Keratinocyte (primary cell): ENCODE measurements around the gene VIT. TPM values are rescaled to one million over a fixed set of nuclear protein-coding genes. Genes with fewer than 3 reads are reported as not detected.

Source experiments
- DNase-seq: peaks from one replicate; pipeline ENCODE4 v3.0.0-alpha.2; 2011; ENCODE audit warnings: low read depth, missing footprints, low spot score
- FAIRE-seq: peaks from 2 replicates; lab custom pipeline; 2011; peaks lifted over from hg19 to GRCh38; lab: Jason Lieb, UNC
- H2AFZ ChIP-seq: 2 replicates; pipeline ENCODE4 v1.6.0; 2012; ENCODE audit warnings: low read length, control low read depth, inconsistent platforms; ENCODE audit not compliant: control insufficient read depth
- H3K27ac ChIP-seq: 2 replicates; pipeline ENCODE4 v1.5.1; 2011; ENCODE audit warnings: low read length; ENCODE audit not compliant: control insufficient read depth, insufficient read depth
- H3K27me3 ChIP-seq: 3 replicates; pipeline ENCODE4 v1.6.0; 2011; ENCODE audit warnings: low read length; ENCODE audit not compliant: control insufficient read depth, insufficient read depth; ENCODE audit errors: extremely low read depth
- H3K36me3 ChIP-seq, 2 experiments: 2 replicates in 1 of 2; 3 replicates in 1 of 2; pipeline ENCODE4 v1.5.1; 2011; ENCODE audit warnings: low read length in 2 of 2, mild to moderate bottlenecking in 1 of 2; ENCODE audit not compliant: control insufficient read depth in 2 of 2, insufficient read depth in 2 of 2; ENCODE audit errors: extremely low read depth in 1 of 2
- H3K4me1 ChIP-seq: 3 replicates; pipeline ENCODE4 v1.5.1; 2011; ENCODE audit warnings: low read length; ENCODE audit not compliant: control insufficient read depth, insufficient read depth; ENCODE audit errors: extremely low read depth
- H3K4me2 ChIP-seq: 3 replicates; pipeline ENCODE4 v1.6.0; 2011; ENCODE audit warnings: low read depth, low read length; ENCODE audit not compliant: control insufficient read depth, insufficient read depth; ENCODE audit errors: extremely low read depth
- H3K4me3 ChIP-seq, 3 experiments: fragments of 200-600 bp in 1 of 3; sonication (generic) in 1 of 3; 2 replicates in 2 of 3; 3 replicates in 1 of 3; pipeline ENCODE4 v1.5.1; 2011 to 2016; ENCODE audit warnings: low read length in 3 of 3, mild to moderate bottlenecking in 3 of 3, control low read depth in 2 of 3, inconsistent platforms in 1 of 3, low read depth in 1 of 3, mixed read lengths in 1 of 3, mixed run types in 1 of 3, moderate library complexity in 1 of 3; ENCODE audit not compliant: control insufficient read depth in 2 of 3, insufficient read depth in 2 of 3; ENCODE audit errors: extremely low read depth in 1 of 3
- H3K79me2 ChIP-seq: 2 replicates; pipeline ENCODE4 v1.6.0; 2012; ENCODE audit warnings: low read length; ENCODE audit not compliant: control insufficient read depth, insufficient read depth
- H3K9ac ChIP-seq: 3 replicates; pipeline ENCODE4 v1.6.0; 2011; ENCODE audit warnings: low read length; ENCODE audit not compliant: control insufficient read depth, insufficient read depth; ENCODE audit errors: extremely low read depth
- H3K9me1 ChIP-seq: 3 replicates; pipeline ENCODE4 v1.6.0; 2011; ENCODE audit warnings: low read length; ENCODE audit not compliant: control insufficient read depth, insufficient read depth; ENCODE audit errors: extremely low read depth
- H3K9me3 ChIP-seq: 2 replicates; pipeline ENCODE4 v1.5.1; 2012; ENCODE audit warnings: low read depth, low read length; ENCODE audit not compliant: control insufficient read depth
- H4K20me1 ChIP-seq: 3 replicates; pipeline ENCODE4 v1.6.0; 2011; ENCODE audit warnings: low read length; ENCODE audit not compliant: control insufficient read depth, insufficient read depth; ENCODE audit errors: extremely low read depth
- EZH2 ChIP-seq: IDR thresholded peaks from one replicate; pipeline ENCODE4 v1.6.1; 2012; ENCODE audit warnings: inconsistent platforms, mild to moderate bottlenecking, low read length, moderate library complexity
- dilution Hi-C: fragments of 300-500 bp; cut with MboI; formaldehyde crosslinking; loops from one replicate; pipeline ENCODE4 v1.7.0; 2020; ENCODE audit warnings: low sequenced_read_pairs; ENCODE audit not compliant: extremely low pct_ligation_motif_present
- polyA plus RNA-seq, 5 experiments: library from polyadenylated mRNA; depleted of rRNA in 3 of 5; stranded (reverse) in 3 of 5; stranded (forward) in 1 of 5; unstranded in 1 of 5; fragments of >200 nt; gene quantifications; 1 replicate in 1 of 5; 2 replicates in 3 of 5; 3 replicates in 1 of 5; pipeline versions ENCODE4 v1.2.1 to v1.2.3, GENCODE V29; 2011 to 2012; ENCODE audit warnings: missing spikeins in 2 of 5, low read depth in 1 of 5, low replicate concordance in 1 of 5
- TF ChIP-seq, protein P1 (sequence below), 3 experiments: IDR thresholded peaks in 1 of 3; conservative IDR thresholded peaks in 1 of 3; optimal IDR thresholded peaks in 1 of 3; 2 replicates in 2 of 3; 3 replicates in 1 of 3; pipeline versions ENCODE3 to v1.5.1; 2011; ENCODE audit warnings: low read length in 3 of 3, mild to moderate bottlenecking in 3 of 3, moderate library complexity in 2 of 3, control low read depth in 1 of 3, inconsistent platforms in 1 of 3; ENCODE audit not compliant: insufficient read depth in 2 of 3; ENCODE audit errors: extremely low read depth in 1 of 3

The VIT gene
- polyA plus RNA-seq, 1 donor (not counting 4 experiments of a cell fraction or from before 2014, with no cell fraction given), result 0.79 TPM

DNA sequence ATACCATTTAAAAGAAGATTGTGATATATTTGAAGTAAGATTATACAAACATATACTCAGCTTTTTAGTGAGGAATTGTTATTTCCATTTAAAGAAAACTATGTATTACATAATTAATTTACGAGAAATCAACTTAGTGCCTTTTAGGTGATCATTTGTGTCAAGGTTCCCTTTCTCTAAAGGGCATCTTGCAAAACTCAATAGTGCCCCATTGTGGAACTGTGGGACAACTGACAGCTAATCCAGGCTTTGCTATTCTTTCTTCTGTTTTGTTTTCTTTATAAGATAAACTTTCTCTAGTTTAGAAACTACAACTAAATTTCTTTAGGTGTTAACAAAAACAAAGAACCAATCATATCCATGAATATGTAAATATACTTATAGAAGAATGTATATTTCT, 24.3 kb upstream of the VIT start:
- no peak for FAIRE-seq
- H3K9me1 ChIP-seq, result no peaks in the 10 kb centered on the region
- H3K36me3 ChIP-seq, result no peaks in the 10 kb centered on the region
- no peaks in the 10 kb centered on the region for H3K9me3 ChIP-seq
- dilution Hi-C loops, result no loop called here
- H3K27ac ChIP-seq, result no peak overlapping the region
- H3K4me2 ChIP-seq, result no peak overlapping the region
- no peak overlapping the region for H3K4me3 ChIP-seq
- no peaks in the 10 kb centered on the region for H3K79me2 ChIP-seq
- no peak for DNase-seq
- no peak overlapping the region for H3K9ac ChIP-seq
- no peaks in the 10 kb centered on the region for H3K27me3 ChIP-seq
- H3K4me1 ChIP-seq, result no peaks in the 10 kb centered on the region
- TF ChIP-seq, protein P1, sequence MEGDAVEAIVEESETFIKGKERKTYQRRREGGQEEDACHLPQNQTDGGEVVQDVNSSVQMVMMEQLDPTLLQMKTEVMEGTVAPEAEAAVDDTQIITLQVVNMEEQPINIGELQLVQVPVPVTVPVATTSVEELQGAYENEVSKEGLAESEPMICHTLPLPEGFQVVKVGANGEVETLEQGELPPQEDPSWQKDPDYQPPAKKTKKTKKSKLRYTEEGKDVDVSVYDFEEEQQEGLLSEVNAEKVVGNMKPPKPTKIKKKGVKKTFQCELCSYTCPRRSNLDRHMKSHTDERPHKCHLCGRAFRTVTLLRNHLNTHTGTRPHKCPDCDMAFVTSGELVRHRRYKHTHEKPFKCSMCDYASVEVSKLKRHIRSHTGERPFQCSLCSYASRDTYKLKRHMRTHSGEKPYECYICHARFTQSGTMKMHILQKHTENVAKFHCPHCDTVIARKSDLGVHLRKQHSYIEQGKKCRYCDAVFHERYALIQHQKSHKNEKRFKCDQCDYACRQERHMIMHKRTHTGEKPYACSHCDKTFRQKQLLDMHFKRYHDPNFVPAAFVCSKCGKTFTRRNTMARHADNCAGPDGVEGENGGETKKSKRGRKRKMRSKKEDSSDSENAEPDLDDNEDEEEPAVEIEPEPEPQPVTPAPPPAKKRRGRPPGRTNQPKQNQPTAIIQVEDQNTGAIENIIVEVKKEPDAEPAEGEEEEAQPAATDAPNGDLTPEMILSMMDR (optimal IDR thresholded peaks at IDR 0.05 in 1 of 3, IDR thresholded peaks at IDR 0.05 in 1 of 3, conservative IDR thresholded peaks at IDR 0.05 in 1 of 3; ENCODE audit: extremely low read depth in 1 of 3, insufficient read depth in 2 of 3, low read length in 3 of 3), result peak; percentile 38 to 49 (median 44)
- no peak for TF ChIP-seq EZH2
- H4K20me1 ChIP-seq, result no peaks in the 10 kb centered on the region
- H2AFZ ChIP-seq, result no peak overlapping the region

DNA sequence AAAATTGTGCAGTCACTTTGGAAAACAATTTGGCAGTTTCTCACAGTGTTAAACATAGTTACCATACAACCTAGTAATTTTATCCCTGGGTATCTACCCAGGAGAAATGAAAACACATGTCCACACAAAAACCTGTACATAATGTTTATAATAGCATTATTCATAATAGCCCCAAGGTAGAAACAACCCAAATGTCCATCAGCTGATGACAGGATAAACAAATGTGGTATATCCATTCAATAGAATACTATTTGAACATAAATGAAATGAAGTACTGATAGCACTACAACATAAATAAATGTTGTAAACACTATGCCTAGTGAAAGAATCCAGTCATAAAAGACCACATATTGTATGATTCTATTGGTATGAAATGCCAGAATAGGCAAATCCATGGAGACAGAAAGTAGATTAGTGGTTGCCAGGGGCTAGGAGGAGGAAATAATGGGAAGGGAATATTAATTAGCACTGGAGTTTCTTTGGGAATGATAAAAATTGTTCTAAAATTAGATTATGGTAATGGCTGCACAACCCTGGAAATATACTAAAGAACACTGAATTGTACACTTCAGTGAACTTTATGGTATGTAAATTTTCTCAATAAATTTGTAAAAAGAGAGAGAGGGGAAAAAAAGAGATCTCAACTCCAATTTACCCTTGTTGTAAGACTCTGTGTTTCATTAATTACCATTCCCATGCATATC, 20.8 kb upstream of the VIT start:
- no peak overlapping the region for H2AFZ ChIP-seq
- FAIRE-seq (no peak), DNase-seq (no peak)
- no peaks in the 10 kb centered on the region for H3K9me3 ChIP-seq
- TF ChIP-seq EZH2, result no peak
- TF ChIP-seq, protein P1 (optimal IDR thresholded peaks at IDR 0.05 in 1 of 3, IDR thresholded peaks at IDR 0.05 in 1 of 3, conservative IDR thresholded peaks at IDR 0.05 in 1 of 3; ENCODE audit: extremely low read depth in 1 of 3, insufficient read depth in 2 of 3, low read length in 3 of 3), result no peak
- no peaks in the 10 kb centered on the region for H3K79me2 ChIP-seq
- H3K27ac ChIP-seq, result no peak overlapping the region
- no peak overlapping the region for H3K9ac ChIP-seq
- H3K4me1 ChIP-seq, result no peaks in the 10 kb centered on the region
- H3K36me3 ChIP-seq, result no peaks in the 10 kb centered on the region
- dilution Hi-C loops, result no loop called here
- H3K4me3 ChIP-seq, result no peak overlapping the region
- no peaks in the 10 kb centered on the region for H3K27me3 ChIP-seq
- no peaks in the 10 kb centered on the region for H4K20me1 ChIP-seq
- H3K9me1 ChIP-seq, result no peaks in the 10 kb centered on the region
- no peak overlapping the region for H3K4me2 ChIP-seq
